Right atrium auricular region (tissue), 2 donors: Measurements from ENCODE around the gene CLDN19. TPM values are rescaled to one million over a fixed set of nuclear protein-coding genes. Genes with fewer than 3 reads are reported as not detected.

ENCODE experiments used
- DNase-seq: peaks from one replicate; pipeline ENCODE4 v3.0.0-alpha.2; 2019; ENCODE audit warnings: low spot score
- H3K27ac ChIP-seq, 2 donors: fragments of 200-600 bp; sonication (generic); 1 replicate in 1 of 2; 2 replicates in 1 of 2; pipeline ENCODE4 v1.5.1; 2016 to 2019
- H3K27me3 ChIP-seq, 2 donors: fragments of 200-600 bp; sonication (generic); one replicate each; pipeline versions ENCODE4 v1.5.1 to v1.6.0; 2017 to 2019
- H3K36me3 ChIP-seq: fragments of 200-600 bp; sonication (generic); one replicate; pipeline ENCODE4 v1.5.1; 2016
- H3K4me1 ChIP-seq, 2 donors: fragments of 200-600 bp; sonication (generic); one replicate each; pipeline versions ENCODE4 v1.5.1 to v1.6.0; 2017 to 2019
- H3K4me3 ChIP-seq, 2 donors: fragments of 200-600 bp; sonication (generic); 1 replicate in 1 of 2; 2 replicates in 1 of 2; pipeline ENCODE4 v1.5.1; 2017 to 2019; ENCODE audit warnings: mild to moderate bottlenecking in 1 of 2, moderate library complexity in 1 of 2
- H3K9me3 ChIP-seq, 2 donors: fragments of 200-600 bp; sonication (generic); one replicate each; pipeline ENCODE4 v1.5.1; 2019
- CTCF ChIP-seq, 2 donors: fragments of 200-600 bp; sonication (generic); IDR thresholded peaks; one replicate each; pipeline ENCODE4 v1.5.1; 2019; ENCODE audit warnings: antibody characterized with exemption in 2 of 2
- total RNA-seq, 2 donors: library from RNA; depleted of rRNA; stranded (reverse); fragments of >200 nt; gene quantifications; one replicate each; pipeline ENCODE4 v1.1.0, GENCODE V29; 2016

CLDN19 gene
- total RNA-seq, 2 donors from 2014 or later: 0.28 TPM; not detected in 1

GRCh38 chr1:42741706-42742105 is 1.7 kb upstream of the CLDN19 start:
- TF ChIP-seq CTCF (IDR thresholded peaks at IDR 0.05): no peak
- Histone ChIP-seq H3K4me3 (no peak overlapping the region), H3K36me3 (peaks cover 10% of the 10 kb centered on the region), H3K27me3 (no peaks in the 10 kb centered on the region), H3K9me3 (no peaks in the 10 kb centered on the region), H3K27ac (no peak overlapping the region), H3K4me1 (no peaks in the 10 kb centered on the region)
- DNase-seq: no peak

- TF ChIP-seq CTCF (IDR thresholded peaks at IDR 0.05): no peak
- Histone ChIP-seq H3K9me3 (no peaks in the 10 kb centered on the region), H3K27me3 (no peaks in the 10 kb centered on the region), H3K27ac (no peak overlapping the region), H3K4me3 (no peak overlapping the region), H3K36me3 (peaks cover 3% of the 10 kb centered on the region), H3K4me1 (no peaks in the 10 kb centered on the region)
- no peak for DNase-seq
These were observed 980 bp upstream of the CLDN19 start for GRCh38 chr1:42740851-42741580.

- H3K4me3 ChIP-seq: no peak overlapping the region
- no peaks in the 10 kb centered on the region for H3K4me1 ChIP-seq
- H3K36me3 ChIP-seq: no peaks in the 10 kb centered on the region
- TF ChIP-seq CTCF (IDR thresholded peaks at IDR 0.05): no peak
- H3K27ac ChIP-seq: no peak overlapping the region
- DNase-seq: no peak
- no peaks in the 10 kb centered on the region for H3K9me3 ChIP-seq
- H3K27me3 ChIP-seq: no peaks in the 10 kb centered on the region
These were observed 1.3 kb downstream of the CLDN19 start for GRCh38 chr1:42738678-42739226.

- no peak for TF ChIP-seq CTCF (IDR thresholded peaks at IDR 0.05)
- Histone ChIP-seq H3K27ac (no peak overlapping the region), H3K4me1 (no peaks in the 10 kb centered on the region), H3K9me3 (no peaks in the 10 kb centered on the region), H3K27me3 (no peaks in the 10 kb centered on the region), H3K4me3 (no peak overlapping the region), H3K36me3 (no peaks in the 10 kb centered on the region)
- DNase-seq: no peak
These were observed 1.9 kb downstream of the CLDN19 start for GRCh38 chr1:42737986-42738677.

GRCh38 chr1:42737257-42737656 is 2.8 kb downstream of the CLDN19 start:
- no peak overlapping the region for H3K4me3 ChIP-seq
- no peaks in the 10 kb centered on the region for H3K36me3 ChIP-seq
- no peak for DNase-seq
- H3K27me3 ChIP-seq: no peaks in the 10 kb centered on the region
- no peak for TF ChIP-seq CTCF (IDR thresholded peaks at IDR 0.05)
- no peaks in the 10 kb centered on the region for H3K4me1 ChIP-seq
- H3K9me3 ChIP-seq: no peaks in the 10 kb centered on the region
- no peak overlapping the region for H3K27ac ChIP-seq
